Chondrocyte (in vitro differentiated cells): ENCODE data around the gene CYB561D2. TPM values are rescaled to one million over a fixed set of nuclear protein-coding genes. Genes with fewer than 3 reads are reported as not detected.
A peak's percentile ranks its signal among the peaks of the same experiment; 100 is the strongest.

Experiments
- DNase-seq: peaks from one replicate; pipeline ENCODE4 v3.0.0; 2021; ENCODE audit warnings: mixed read lengths, low spot score
- H3K27ac Mint-ChIP-seq: one replicate; pipeline ENCODE4 v1.8.0; 2021; ENCODE audit warnings: mild to moderate bottlenecking, moderate library complexity, mixed read lengths; ENCODE audit not compliant: unreplicated experiment
- H3K27me3 Mint-ChIP-seq: 2 replicates; pipeline ENCODE4 v1.8.0; 2021; ENCODE audit warnings: low read depth, mixed read lengths
- H3K36me3 Mint-ChIP-seq: 2 replicates; pipeline ENCODE4 v1.8.0; 2021; ENCODE audit warnings: low read depth, mixed read lengths
- H3K4me1 Mint-ChIP-seq: 2 replicates; pipeline ENCODE4 v1.8.0; 2021; ENCODE audit warnings: low read depth, mild to moderate bottlenecking, mixed read lengths
- H3K4me3 Mint-ChIP-seq: one replicate; pipeline ENCODE4 v1.8.0; 2021; ENCODE audit warnings: mild to moderate bottlenecking, moderate library complexity, mixed read lengths; ENCODE audit not compliant: unreplicated experiment
- H3K9me3 Mint-ChIP-seq: 2 replicates; pipeline ENCODE4 v1.8.0; 2021; ENCODE audit warnings: low read depth, mixed read lengths
- CTCF ChIP-seq: fragments of 200-600 bp; sonication (generic); IDR thresholded peaks from 2 replicates; pipeline ENCODE4 v1.5.0; 2021; ENCODE audit warnings: antibody characterized with exemption, mild to moderate bottlenecking, moderate library complexity
- total RNA-seq: library from RNA; stranded (reverse); gene quantifications from 3 replicates; pipeline ENCODE4 v1.2.1, GENCODE V29; 2021

Gene CYB561D2
- total RNA-seq, 1 donor from 2014 or later = 18.2 TPM

- H3K27me3 Mint-ChIP-seq = no peaks in the 10 kb centered on the region
- no peak for TF ChIP-seq CTCF
- no peak overlapping the region for H3K4me3 Mint-ChIP-seq
- H3K9me3 Mint-ChIP-seq = no peaks in the 10 kb centered on the region
- peaks cover 29% of the 10 kb centered on the region for H3K4me1 Mint-ChIP-seq
- H3K36me3 Mint-ChIP-seq = no peaks in the 10 kb centered on the region
- no peak overlapping the region for H3K27ac Mint-ChIP-seq
- no peak for DNase-seq
Measured at GRCh38 chr3:50341537-50341936, 9.1 kb upstream of the CYB561D2 start.

- no peak overlapping the region for H3K4me3 Mint-ChIP-seq
- no peaks in the 10 kb centered on the region for H3K27me3 Mint-ChIP-seq
- H3K4me1 Mint-ChIP-seq = peaks cover 29% of the 10 kb centered on the region
- no peak overlapping the region for H3K27ac Mint-ChIP-seq
- no peak for DNase-seq
- no peak for TF ChIP-seq CTCF
- no peaks in the 10 kb centered on the region for H3K36me3 Mint-ChIP-seq
- no peaks in the 10 kb centered on the region for H3K9me3 Mint-ChIP-seq
Measured at GRCh38 chr3:50341996-50342650, 8.5 kb upstream of the CYB561D2 start.

GRCh38 chr3:50342813-50343633 is 7.6 kb upstream of the CYB561D2 start:
- no peak for TF ChIP-seq CTCF
- no peak overlapping the region for H3K4me3 Mint-ChIP-seq
- no peaks in the 10 kb centered on the region for H3K27me3 Mint-ChIP-seq
- H3K4me1 Mint-ChIP-seq = peaks cover 31% of the 10 kb centered on the region
- H3K27ac Mint-ChIP-seq = no peak overlapping the region
- no peaks in the 10 kb centered on the region for H3K36me3 Mint-ChIP-seq
- no peaks in the 10 kb centered on the region for H3K9me3 Mint-ChIP-seq
- DNase-seq = no peak

- H3K4me1 Mint-ChIP-seq = peaks cover 20% of the 10 kb centered on the region
- peak overlapping the region; percentile 67 for H3K4me3 Mint-ChIP-seq
- no peaks in the 10 kb centered on the region for H3K9me3 Mint-ChIP-seq
- no peak for DNase-seq
- TF ChIP-seq CTCF = no peak
- peaks cover 1% of the 10 kb centered on the region for H3K36me3 Mint-ChIP-seq
- H3K27me3 Mint-ChIP-seq = no peaks in the 10 kb centered on the region
- H3K27ac Mint-ChIP-seq = no peak overlapping the region
Measured at GRCh38 chr3:50345008-50345407, 5.7 kb upstream of the CYB561D2 start.

- DNase-seq = no peak
- Mint-ChIP-seq H3K36me3 (peaks cover 1% of the 10 kb centered on the region), H3K27me3 (no peaks in the 10 kb centered on the region), H3K4me3 (peak within 1 kb of the TSS; percentile 67), H3K4me1 (peaks cover 25% of the 10 kb centered on the region), H3K9me3 (no peaks in the 10 kb centered on the region), H3K27ac (peak within 1 kb of the TSS; percentile 22)
- no peak for TF ChIP-seq CTCF
Measured at GRCh38 chr3:50345586-50346234, 5.0 kb upstream of the CYB561D2 start, which contains the start of gene ZMYND10. Gene ZMYND10 (minus strand): TSS chr3:50345732. CDS start chr3:50345579, 153 bp downstream.
